MCF 10A (cell line): ENCODE data around the gene OR2C3. TPM values are rescaled to one million over a fixed set of nuclear protein-coding genes. Genes with fewer than 3 reads are reported as not detected.

Experiments used
- BruUV-seq: library from RNA; stranded (reverse); fragments of 400-500 nt; replicated peaks from 2 replicates; lab custom pipeline; 2021; lab: Mats Ljungman, UMichigan
- CTCF ChIA-PET: fragments of 300-600 bp; sonication (Branson Sonifier 250); formaldehyde crosslinking; extraction: SDS; loops from one replicate; lab custom pipeline; 2021; ENCODE audit warnings: antibody characterized with exemption, inconsistent platforms; lab: Yijun Ruan, JAX
- POLR2A ChIA-PET: fragments of 300-600, 350-650 bp; sonication (Branson Sonifier 250); formaldehyde crosslinking; extraction: SDS; loops from one replicate; lab custom pipeline; 2020; ENCODE audit warnings: antibody characterized with exemption, inconsistent platforms; lab: Yijun Ruan, JAX
- DNase-seq: peaks from one replicate; pipeline ENCODE4 v3.0.0-alpha.2; 2018; ENCODE audit not compliant: unreplicated experiment
- H3K27ac Mint-ChIP-seq: one replicate; pipeline ENCODE4 v1.8.0; 2022; ENCODE audit warnings: mild to moderate bottlenecking, low read depth, mixed read lengths; ENCODE audit not compliant: unreplicated experiment
- H3K27me3 Mint-ChIP-seq: one replicate; pipeline ENCODE4 v1.8.0; 2022; ENCODE audit warnings: mixed read lengths; ENCODE audit not compliant: insufficient read depth, unreplicated experiment
- H3K36me3 Mint-ChIP-seq: one replicate; pipeline ENCODE4 v1.8.0; 2022; ENCODE audit warnings: mild to moderate bottlenecking, moderate library complexity, mixed read lengths; ENCODE audit not compliant: insufficient read depth, unreplicated experiment
- H3K4me1 Mint-ChIP-seq: one replicate; pipeline ENCODE4 v1.8.0; 2022; ENCODE audit warnings: mixed read lengths; ENCODE audit not compliant: insufficient read depth, unreplicated experiment
- H3K4me3 Mint-ChIP-seq: one replicate; pipeline ENCODE4 v1.8.0; 2022; ENCODE audit warnings: mild to moderate bottlenecking, moderate library complexity, mixed read lengths; ENCODE audit not compliant: unreplicated experiment
- H3K9me3 Mint-ChIP-seq: one replicate; pipeline ENCODE4 v1.8.0; 2022; ENCODE audit warnings: mixed read lengths; ENCODE audit not compliant: unreplicated experiment
- intact Hi-C: fragments of 100-400 bp; cut with micrococcal nuclease; formaldehyde crosslinking; loops from 2 replicates; pipeline ENCODE4 v1.14.1; 2022
- total RNA-seq: library from RNA; stranded (reverse); gene quantifications from 2 replicates; pipeline ENCODE4 v1.2.3, GENCODE V29; 2022
- TF ChIP-seq, protein P1 (sequence below): fragments of 200-600 bp; IDR thresholded peaks from one replicate; pipeline ENCODE4 v1.8.0; 2022; ENCODE audit warnings: antibody characterized with exemption, mild to moderate bottlenecking; ENCODE audit not compliant: unreplicated experiment

The OR2C3 gene
- total RNA-seq, 1 experiment from 2014 or later = not detected

DNA sequence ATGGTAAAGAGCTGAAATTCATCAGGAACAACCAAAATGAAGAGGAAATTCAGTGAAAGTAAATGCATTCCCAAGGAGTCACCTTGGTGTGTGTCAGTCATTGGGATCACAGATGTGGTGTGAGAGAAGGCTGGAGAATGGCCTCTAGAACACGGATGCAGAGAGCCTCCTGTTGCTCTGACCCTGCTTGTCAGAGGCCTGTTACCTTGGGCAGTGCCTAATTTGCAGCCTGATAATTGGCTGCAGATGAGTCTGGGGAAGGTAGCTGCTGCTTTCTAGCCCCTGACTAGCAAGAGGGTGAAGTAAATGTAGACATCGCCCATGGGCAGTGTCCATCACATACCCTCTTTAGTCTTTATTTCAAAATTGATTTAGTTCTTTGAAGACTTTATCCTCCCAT lies 16.0 kb upstream of the OR2C3 start:
- peaks cover 6% of the 10 kb centered on the region for H3K4me1 Mint-ChIP-seq
- ChIA-PET POLR2A (no interaction called here), CTCF (interaction anchor here (1.1 to 1.5 kb wide), 4 partner anchors 9 to 163 kb away, joined by 3 to 4 read pairs (median 4); no protein-coding TSS in a partner anchor)
- no peak for DNase-seq
- no peak overlapping the region for H3K27ac Mint-ChIP-seq
- H3K27me3 Mint-ChIP-seq = no peaks in the 10 kb centered on the region
- BruUV-seq = no TSS peak
- H3K9me3 Mint-ChIP-seq = peaks cover 8% of the 10 kb centered on the region
- intact Hi-C loops = no loop called here
- H3K36me3 Mint-ChIP-seq = no peaks in the 10 kb centered on the region
- TF ChIP-seq, protein P1, sequence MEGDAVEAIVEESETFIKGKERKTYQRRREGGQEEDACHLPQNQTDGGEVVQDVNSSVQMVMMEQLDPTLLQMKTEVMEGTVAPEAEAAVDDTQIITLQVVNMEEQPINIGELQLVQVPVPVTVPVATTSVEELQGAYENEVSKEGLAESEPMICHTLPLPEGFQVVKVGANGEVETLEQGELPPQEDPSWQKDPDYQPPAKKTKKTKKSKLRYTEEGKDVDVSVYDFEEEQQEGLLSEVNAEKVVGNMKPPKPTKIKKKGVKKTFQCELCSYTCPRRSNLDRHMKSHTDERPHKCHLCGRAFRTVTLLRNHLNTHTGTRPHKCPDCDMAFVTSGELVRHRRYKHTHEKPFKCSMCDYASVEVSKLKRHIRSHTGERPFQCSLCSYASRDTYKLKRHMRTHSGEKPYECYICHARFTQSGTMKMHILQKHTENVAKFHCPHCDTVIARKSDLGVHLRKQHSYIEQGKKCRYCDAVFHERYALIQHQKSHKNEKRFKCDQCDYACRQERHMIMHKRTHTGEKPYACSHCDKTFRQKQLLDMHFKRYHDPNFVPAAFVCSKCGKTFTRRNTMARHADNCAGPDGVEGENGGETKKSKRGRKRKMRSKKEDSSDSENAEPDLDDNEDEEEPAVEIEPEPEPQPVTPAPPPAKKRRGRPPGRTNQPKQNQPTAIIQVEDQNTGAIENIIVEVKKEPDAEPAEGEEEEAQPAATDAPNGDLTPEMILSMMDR = no peak
- H3K4me3 Mint-ChIP-seq = no peak overlapping the region

DNA sequence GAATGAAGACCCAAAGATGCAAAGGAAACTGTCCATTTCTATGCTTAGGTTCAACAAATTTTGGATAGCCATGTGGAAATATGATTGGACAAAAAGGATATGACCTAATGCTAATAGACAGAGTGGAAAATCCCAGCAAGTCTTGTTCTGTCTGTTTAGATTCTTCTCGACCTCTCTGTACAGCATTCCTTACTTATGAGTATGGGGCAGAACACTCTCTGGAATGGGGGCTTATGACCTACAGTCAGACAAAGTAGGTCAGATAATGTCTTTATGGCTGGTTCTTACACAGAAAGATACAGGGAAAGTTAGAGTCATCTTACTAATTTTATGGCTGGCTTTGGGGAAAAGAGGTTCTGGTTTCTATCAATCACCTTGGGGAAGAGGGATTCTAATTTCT lies 15.5 kb upstream of the OR2C3 start:
- DNase-seq = no peak
- POLR2A ChIA-PET = no interaction called here

DNA sequence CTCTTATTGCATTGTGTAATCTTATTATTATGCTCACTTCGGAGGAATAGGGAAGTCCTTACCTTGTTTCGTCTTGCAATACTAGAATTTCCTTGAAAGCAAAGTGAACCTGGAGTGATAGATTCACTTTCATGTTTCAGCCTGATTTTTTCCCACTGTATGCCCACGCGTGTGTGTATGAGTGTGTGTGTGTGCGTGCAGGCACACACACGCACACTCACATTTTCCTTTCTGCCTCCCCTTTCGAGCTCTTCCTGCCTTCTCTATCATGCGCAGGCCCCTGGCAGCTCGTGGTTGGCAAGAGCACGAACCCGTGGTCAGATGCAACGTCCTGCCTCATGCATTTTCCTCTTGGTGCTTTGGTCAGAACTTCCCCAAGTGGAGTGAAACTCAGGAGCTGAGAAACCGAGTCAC lies 12.5 kb upstream of the OR2C3 start, which contains the start of gene GCSAML:
TSS of gene GCSAML (plus strand) at position 366 of the 414 bp plus-strand sequence. CDS start 58 bp downstream, outside the sequence.
- DNase-seq = no peak
- peaks cover 8% of the 10 kb centered on the region for H3K9me3 Mint-ChIP-seq
- H3K27ac Mint-ChIP-seq = no peak within 1 kb of the TSS
- TF ChIP-seq, protein P1 = no peak
- no peaks in the 10 kb centered on the region for H3K27me3 Mint-ChIP-seq
- H3K4me3 Mint-ChIP-seq = no peak within 1 kb of the TSS
- H3K4me1 Mint-ChIP-seq = peaks cover 6% of the 10 kb centered on the region
- BruUV-seq = no TSS peak
- POLR2A ChIA-PET = no interaction called here
- intact Hi-C loops = no loop called here
- H3K36me3 Mint-ChIP-seq = no peaks in the 10 kb centered on the region
- CTCF ChIA-PET = interaction anchor here (0.5 kb wide), 1 partner anchor 29 kb away, joined by 3 read pairs; no protein-coding TSS in a partner anchor

More for the DNA sequence above, 15.5 kb upstream of the OR2C3 start:
- H3K36me3 Mint-ChIP-seq = no peaks in the 10 kb centered on the region
- CTCF ChIA-PET = interaction anchor here (1.4 to 1.5 kb wide), 4 partner anchors 10 to 162 kb away, joined by 3 to 7 read pairs (median 4); no protein-coding TSS in a partner anchor
- H3K27ac Mint-ChIP-seq = no peak overlapping the region
- peaks cover 8% of the 10 kb centered on the region for H3K9me3 Mint-ChIP-seq
- TF ChIP-seq, protein P1 = no peak
- no peaks in the 10 kb centered on the region for H3K27me3 Mint-ChIP-seq
- H3K4me3 Mint-ChIP-seq = no peak overlapping the region
- intact Hi-C loops = no loop called here
- peaks cover 6% of the 10 kb centered on the region for H3K4me1 Mint-ChIP-seq
- BruUV-seq = no TSS peak

DNA sequence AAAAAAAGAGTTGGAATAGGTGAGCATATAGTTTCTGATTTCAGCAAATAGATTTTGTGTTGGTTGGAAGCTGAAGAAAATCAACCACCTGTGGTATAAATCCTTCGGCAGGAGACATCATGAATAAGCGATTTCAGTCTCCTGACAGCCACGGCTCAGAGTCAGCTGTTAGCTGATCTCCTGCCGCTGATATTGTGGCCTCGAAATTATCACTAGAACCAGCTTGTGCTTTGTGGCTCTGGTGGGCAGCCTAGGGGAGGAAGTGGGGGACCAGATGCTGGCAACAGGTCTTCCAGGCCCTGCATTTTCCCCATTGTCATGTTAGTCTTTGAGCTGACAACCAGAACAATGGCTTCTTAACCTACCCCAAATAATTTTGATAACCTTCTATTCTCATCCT lies 11.9 kb upstream of the OR2C3 start:
- H3K4me1 Mint-ChIP-seq = peaks cover 6% of the 10 kb centered on the region
- intact Hi-C loops = no loop called here
- CTCF ChIA-PET = interaction anchor here (0.5 kb wide), 1 partner anchor 30 kb away, joined by 3 read pairs; no protein-coding TSS in a partner anchor
- peaks cover 8% of the 10 kb centered on the region for H3K9me3 Mint-ChIP-seq
- DNase-seq = no peak
- H3K36me3 Mint-ChIP-seq = no peaks in the 10 kb centered on the region
- H3K27me3 Mint-ChIP-seq = no peaks in the 10 kb centered on the region
- no TSS peak for BruUV-seq
- TF ChIP-seq, protein P1 = no peak
- POLR2A ChIA-PET = interaction anchor here (0.8 kb wide), 1 partner anchor 13 kb away, joined by 3 read pairs; no protein-coding TSS in a partner anchor
- no peak overlapping the region for H3K4me3 Mint-ChIP-seq
- no peak overlapping the region for H3K27ac Mint-ChIP-seq
